GM12801 (cell line): ENCODE results near the gene SLC6A5.

ENCODE experiments used
- TF ChIP-seq, protein P1 (sequence below): IDR thresholded peaks from one replicate; pipeline ENCODE4 v1.5.1; 2011; ENCODE audit warnings: control low read depth; ENCODE audit not compliant: insufficient read length; ENCODE audit errors: extremely low read depth

Gene SLC6A5

DNA sequence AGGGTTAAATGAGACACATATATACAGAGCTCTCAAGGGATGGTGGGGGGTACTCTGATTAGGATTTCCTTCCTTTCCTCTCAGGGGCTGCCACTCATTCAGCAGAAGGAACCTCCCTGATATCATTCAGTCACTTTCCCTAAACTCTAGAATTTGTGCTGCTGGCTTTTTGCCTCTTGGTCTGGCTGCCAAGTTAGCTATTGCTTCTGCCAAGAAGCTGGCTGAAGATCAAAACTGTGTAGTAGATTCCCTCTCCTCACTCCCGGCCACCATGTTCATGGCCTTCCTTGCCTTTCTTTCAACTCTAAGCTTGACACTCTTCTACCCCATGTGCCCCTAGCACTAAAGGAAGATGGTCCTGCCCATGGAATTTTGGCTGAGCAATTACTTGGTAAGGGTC lies 18.7 kb downstream of the SLC6A5 start:
- TF ChIP-seq, protein P1, sequence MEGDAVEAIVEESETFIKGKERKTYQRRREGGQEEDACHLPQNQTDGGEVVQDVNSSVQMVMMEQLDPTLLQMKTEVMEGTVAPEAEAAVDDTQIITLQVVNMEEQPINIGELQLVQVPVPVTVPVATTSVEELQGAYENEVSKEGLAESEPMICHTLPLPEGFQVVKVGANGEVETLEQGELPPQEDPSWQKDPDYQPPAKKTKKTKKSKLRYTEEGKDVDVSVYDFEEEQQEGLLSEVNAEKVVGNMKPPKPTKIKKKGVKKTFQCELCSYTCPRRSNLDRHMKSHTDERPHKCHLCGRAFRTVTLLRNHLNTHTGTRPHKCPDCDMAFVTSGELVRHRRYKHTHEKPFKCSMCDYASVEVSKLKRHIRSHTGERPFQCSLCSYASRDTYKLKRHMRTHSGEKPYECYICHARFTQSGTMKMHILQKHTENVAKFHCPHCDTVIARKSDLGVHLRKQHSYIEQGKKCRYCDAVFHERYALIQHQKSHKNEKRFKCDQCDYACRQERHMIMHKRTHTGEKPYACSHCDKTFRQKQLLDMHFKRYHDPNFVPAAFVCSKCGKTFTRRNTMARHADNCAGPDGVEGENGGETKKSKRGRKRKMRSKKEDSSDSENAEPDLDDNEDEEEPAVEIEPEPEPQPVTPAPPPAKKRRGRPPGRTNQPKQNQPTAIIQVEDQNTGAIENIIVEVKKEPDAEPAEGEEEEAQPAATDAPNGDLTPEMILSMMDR, result no peak

DNA sequence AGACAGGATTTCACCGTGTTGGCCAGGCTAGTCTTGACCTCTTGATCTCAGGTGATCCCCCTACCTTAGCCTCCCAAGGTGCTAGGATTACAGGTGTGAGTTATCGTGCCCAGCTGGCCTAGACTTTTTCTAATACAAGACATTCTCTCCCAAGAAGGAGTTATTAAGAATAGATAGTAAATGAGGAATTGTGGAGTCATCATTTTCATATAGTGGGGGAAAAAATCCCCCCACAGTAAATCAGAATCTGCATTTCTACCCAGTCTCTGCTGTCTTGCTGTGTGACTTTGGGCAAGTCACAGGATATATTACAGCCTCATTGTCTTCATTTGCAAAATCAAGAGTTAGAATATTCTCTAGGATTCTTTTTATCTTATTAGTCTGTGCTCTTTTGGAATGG lies 21.6 kb downstream of the SLC6A5 start:
- TF ChIP-seq, protein P1, result no peak

DNA sequence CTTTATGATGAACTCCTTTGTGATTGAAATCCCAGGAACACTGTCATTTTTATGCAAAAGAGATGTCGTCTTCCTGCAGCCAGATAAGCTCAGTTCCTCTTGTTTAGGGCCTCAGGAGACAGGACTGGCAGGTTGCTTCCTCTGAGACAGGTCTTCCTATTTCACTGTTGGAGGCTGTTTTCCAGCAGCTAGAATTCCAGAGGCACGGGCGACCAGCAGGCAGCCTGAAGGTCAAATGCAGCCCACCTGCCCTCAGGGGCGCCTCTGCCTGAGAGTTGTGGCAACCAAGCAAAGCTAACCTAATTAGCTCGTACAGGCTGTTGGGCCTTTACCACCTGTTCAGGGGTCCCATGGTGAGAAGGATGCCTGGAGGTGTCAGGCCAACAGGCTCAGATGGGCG lies 22.3 kb downstream of the SLC6A5 start:
- TF ChIP-seq, protein P1, result no peak

DNA sequence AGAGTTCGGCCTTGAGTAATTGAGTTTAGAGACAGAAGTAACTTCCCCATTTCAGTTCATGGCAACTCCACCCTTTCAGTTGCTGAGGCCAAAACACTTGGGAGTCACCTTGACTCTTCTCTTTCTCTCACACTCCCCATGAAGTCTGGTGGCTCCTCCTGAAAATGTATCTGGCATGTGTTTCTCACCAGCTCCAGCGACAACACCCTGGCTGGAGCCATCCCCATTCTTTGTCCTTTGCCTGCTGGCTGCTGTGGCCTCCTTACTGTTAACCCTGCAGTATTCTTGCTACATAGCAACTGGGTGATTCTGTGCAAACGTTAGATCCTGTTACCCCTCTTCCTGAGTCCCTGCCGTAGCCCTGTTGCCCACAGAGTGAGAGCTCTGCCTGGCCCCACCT lies 23.8 kb downstream of the SLC6A5 start:
- TF ChIP-seq, protein P1, result no peak

DNA sequence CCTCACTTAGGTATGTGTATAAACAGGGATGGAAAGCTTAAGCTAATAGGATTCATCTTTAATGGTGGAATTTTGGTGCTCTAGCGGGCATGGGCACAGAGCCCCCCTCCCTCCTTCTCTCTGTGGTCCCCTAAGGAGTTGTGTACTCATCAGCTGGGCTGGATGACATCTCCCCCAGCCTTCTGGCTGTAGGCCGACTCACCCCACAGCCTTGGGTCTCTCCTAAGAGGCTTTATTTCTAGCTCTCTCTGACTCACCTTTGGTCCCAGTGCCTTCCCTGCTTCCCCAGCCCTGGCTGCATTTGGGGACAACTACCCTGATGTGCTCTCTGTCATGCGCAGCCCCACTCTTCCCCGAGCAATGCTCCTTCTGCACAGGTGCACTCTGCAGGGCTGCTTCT lies 26.9 kb downstream of the SLC6A5 start:
- TF ChIP-seq, protein P1, result no peak

DNA sequence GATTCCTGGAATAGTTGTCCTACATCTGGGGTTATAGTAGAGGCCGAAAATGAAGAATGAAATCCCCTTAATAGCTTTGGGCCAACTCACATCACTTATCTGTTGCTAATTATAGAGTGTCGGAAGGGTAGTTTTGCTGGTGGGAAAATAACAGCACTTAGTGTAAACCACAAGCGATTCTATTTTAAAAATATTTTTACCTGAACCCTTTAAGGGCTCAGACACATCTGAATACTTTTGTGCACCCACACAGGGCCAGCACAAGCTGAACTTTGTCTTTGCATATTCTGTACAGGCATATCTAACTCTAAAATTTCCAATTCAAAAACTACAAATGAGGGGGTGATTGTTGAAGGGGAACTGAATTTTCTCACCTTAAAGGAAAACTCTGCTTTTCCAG lies 27.6 kb downstream of the SLC6A5 start:
- TF ChIP-seq, protein P1, result no peak

DNA sequence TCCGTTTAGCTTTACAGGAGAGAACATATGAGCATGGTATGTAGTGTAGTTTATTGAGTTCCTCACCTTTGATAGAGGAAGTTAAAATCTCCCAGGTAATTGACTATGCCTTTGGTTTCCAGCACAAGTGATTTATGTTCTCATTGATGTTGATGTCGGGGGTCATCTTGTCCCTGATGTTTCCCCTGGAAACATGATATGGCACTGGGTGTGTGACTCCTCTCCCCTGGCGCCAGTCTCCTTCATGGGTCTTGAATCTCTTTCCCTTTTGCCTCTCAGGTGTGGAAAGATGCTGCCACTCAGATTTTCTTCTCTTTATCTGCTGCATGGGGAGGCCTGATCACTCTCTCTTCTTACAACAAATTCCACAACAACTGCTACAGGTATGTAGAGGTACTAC lies 28.3 kb downstream of the SLC6A5 start:
- TF ChIP-seq, protein P1, result no peak

DNA sequence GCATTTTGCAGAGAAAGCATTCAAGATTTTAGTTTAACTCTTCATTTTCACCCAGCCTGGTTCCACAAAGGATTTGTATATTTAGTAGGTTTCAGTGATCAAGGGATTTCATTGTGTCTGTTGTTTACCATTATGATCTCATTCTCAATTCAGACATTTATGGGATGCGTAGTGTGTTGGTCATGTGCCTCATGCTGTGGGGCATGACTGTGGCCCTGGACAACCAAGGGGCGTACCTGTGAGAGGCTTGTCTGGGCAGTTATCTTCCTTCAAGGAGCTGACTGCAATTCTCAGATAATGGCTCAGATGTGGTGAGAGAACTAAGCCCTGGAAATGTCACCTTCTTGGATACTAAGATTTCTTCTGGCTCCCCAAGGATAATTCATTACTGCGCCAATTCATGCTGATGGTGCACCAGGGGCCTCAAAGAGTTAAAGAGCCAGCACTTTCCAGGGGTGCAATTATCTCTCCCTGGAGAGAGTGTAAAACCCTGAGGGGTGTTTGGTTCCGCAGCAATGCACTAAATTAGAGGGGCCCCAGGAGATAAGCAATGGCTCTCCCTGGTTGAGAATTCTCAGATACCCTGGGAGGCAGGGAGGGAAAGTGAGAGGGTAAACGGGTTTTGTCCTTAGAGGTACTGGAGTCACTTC lies 32.2 kb downstream of the SLC6A5 start:
- TF ChIP-seq, protein P1, result no peak
